NCI-H146 treated with DMSO at 0.1 percent for 48 hours (cell line): ENCODE data around the gene E2F4.

ENCODE experiments used
- DNase-seq: peaks from one replicate; lab custom pipeline; 2025; ENCODE audit not compliant: unreplicated experiment; lab: John Stamatoyannopoulos, UW

E2F4 gene

DNA sequence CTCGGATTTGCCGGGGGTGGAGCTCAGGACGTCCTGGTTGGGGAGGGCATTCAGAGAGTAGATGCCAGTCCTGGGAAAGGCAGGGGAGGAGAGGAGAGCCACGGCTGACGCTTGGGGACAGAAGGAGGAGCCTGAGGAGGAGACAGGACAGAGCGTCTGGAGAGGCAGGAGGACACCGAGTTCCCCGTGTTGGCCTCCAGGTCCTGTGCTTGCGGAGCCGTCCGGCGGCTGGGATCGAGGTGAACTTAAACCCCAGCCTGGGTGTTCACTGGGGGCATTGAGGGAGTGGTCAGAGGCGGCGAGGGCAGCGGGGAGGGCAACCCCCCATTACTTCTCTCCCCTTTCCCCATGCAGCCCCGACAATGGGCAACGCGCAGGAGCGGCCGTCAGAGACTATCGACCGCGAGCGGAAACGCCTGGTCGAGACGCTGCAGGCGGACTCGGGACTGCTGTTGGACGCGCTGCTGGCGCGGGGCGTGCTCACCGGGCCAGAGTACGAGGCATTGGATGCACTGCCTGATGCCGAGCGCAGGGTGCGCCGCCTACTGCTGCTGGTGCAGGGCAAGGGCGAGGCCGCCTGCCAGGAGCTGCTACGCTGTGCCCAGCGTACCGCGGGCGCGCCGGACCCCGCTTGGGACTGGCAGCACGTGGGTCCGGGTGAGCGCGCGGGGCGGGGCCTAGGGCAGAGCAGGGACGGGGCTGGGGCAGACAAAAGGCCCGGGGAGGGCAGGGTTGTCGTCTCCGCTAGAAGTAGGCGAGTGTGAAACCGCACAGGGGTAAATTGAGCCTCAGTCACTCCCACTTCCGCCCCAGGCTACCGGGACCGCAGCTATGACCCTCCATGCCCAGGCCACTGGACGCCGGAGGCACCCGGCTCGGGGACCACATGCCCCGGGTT lies 17.9 kb upstream of the E2F4 start:
- DNase-seq = peak; percentile 51

- DNase-seq = no peak
Measured at GRCh38 chr16:67174706-67175231, 17.2 kb upstream of the E2F4 start.

GRCh38 chr16:67176662-67177061 lies 15.3 kb upstream of the E2F4 start:
- no peak for DNase-seq

- peak; percentile 78 for DNase-seq
Measured at GRCh38 chr16:67177743-67178699, 13.9 kb upstream of the E2F4 start.

GRCh38 chr16:67179421-67180080 lies 12.4 kb upstream of the E2F4 start:
- no peak for DNase-seq

- DNase-seq = no peak
Measured at GRCh38 chr16:67180166-67180565, 11.8 kb upstream of the E2F4 start.

DNA sequence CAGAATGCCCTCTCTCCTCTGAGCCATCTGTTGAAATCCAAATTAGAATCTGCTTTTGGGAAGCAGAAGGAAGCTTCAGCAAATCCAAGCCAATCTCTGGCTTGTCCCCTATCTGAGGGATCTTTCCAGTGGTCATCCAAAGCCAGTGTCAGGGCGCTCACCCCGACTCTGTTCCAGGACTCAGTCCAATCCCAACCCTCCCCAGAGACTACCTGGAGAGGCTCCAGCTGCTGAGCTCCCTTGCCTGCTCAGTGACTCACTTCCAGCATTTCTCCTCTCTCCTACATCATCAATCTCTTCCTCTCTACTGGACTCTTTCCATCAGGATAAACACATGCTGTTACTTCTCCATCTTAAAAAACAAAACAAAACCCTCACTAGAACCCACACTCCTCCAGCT lies 10.6 kb upstream of the E2F4 start:
- DNase-seq = no peak

DNA sequence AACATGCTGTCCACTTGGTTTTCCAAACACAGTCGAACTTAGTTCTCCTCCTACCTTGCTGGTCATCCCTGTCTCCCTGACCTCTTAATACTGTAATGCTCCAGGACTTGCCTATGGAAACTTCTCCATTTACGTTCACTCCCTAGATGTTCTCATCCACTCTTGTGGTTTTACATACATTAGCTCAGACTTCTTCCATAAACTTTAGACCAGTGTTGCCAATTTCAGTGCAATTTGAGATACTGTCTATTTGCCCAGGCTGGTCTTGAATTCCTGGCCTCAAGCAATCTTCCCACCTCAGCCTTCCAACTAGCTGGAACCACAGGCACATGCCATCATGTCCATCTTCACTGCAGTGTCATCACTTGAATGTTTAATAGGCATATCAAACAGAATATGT lies 9.7 kb upstream of the E2F4 start:
- DNase-seq = no peak

DNA sequence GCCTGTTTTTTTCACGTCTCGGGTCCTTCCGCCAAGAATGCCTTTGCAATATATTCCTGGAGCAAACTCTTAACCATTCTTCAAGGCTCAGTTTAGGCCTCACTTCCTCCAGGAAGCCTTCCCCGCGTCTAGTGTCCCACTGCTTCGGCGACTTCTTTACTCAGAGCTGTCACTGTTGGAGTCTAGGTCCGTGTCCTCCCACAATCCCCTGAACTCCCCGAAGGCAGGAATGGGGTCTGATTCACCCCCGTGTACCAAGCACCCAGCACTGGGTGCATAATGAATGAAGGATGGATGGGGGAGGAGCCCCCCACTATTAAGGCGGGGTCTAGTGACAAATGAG lies 8.7 kb upstream of the E2F4 start:
- no peak for DNase-seq

- peak; percentile 93 for DNase-seq
Measured at GRCh38 chr16:67183627-67184452, 8.1 kb upstream of the E2F4 start, which contains the start of gene MATCAP1. TSS of gene MATCAP1 (minus strand) at chr16:67183963. CDS start at chr16:67180610, 3,353 bp downstream.

DNA sequence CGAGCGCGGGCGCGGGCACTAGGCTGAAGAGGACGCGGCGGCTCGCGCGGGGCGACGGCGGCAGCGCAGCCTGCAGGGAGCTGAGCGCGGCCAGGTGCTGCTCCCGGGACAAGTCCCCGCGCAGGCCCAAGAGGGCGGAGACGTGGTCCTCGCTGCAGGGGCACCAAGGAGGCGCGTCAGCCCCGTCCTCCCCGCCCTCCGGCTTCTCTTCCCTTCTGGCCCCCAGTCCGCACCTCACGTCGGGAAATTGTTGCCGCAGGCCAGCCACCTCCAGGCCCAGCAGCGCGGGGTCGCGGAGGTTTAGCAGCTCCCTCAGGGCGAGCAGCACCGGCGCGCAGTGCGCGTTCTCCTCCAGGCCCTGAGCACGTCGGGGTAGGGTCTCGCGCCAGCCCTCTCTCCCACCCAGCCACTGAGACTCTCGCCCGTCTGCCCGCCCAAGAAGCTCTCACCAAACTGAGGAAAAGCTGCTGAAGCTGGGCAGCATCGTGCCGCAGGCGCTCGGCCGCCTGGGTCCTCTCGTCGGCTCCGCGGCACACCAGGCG lies 7.4 kb upstream of the E2F4 start:
- no peak for DNase-seq

DNA sequence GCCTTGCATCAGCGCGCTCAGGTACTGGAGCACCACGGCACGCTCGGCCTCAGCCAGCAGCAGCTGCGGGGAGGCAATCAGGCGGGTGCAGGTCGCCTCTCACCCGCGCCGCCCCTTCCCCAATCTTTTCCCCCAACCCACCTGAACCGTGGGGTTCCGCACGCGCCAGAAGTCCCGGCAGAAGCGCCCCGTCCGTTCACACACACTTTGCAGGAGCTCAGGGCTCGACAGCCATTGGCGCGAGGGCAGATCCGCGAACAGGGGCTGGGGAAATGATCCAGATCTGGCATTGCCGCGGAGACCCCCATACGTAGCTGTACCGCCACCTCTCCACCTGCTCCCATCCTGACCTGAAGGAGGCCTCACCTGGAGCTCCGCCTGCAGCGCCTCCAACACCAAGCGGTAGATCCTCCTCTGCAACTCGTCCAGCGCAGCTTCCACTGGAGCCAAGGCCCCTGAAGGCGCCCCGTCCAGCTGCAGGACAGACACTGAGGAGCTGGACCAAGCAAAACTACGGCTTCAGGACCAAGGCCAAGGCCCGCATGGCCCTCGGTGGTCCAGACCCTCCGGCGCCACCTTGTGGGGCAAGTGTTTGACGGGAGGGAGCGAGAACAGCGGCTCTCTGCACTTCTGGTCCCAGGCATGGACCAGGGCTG lies 6.8 kb upstream of the E2F4 start:
- peak; percentile 18 for DNase-seq

DNA sequence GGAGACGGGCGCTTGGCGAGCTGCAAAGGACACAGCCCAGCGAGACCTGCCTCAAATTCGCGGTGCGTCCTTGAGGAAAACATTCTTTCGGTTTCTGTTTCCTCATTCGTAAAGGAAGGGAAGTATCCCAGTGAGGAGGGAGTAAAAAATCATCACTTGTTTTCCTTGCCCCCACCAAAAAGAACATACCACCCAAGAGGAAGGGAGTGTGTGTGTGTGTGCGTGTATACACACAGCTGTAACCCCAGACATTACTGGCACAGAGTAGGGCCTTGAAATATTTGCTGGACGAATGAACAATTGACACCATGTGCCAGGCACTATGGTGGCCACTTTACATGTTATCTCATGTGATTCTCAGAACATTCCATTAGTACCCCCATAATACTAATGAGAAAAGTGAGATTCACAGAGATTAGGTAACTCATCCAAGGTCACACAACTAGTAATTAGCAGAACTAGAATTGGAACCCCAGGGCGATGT lies 6.3 kb upstream of the E2F4 start:
- DNase-seq = no peak

DNA sequence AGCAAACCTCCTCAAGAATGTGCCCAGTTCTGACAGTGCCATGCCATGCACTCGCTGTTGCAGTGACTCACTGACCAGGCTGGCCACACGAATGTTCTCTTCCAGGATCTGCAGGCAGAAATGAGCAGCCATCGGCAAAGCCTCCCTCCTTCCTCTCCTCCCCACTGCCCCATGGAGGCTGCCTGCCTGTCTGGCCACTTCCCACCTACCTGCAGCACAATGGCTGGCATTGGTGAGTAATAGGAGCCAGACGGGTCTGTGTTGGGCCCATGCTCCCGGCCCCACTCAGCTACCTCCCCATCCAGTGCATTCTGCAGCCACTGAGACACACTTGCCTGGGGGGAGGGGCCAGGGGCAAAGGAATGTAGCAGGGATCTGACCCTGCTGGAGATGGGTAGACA lies 5.4 kb upstream of the E2F4 start:
- no peak for DNase-seq

DNA sequence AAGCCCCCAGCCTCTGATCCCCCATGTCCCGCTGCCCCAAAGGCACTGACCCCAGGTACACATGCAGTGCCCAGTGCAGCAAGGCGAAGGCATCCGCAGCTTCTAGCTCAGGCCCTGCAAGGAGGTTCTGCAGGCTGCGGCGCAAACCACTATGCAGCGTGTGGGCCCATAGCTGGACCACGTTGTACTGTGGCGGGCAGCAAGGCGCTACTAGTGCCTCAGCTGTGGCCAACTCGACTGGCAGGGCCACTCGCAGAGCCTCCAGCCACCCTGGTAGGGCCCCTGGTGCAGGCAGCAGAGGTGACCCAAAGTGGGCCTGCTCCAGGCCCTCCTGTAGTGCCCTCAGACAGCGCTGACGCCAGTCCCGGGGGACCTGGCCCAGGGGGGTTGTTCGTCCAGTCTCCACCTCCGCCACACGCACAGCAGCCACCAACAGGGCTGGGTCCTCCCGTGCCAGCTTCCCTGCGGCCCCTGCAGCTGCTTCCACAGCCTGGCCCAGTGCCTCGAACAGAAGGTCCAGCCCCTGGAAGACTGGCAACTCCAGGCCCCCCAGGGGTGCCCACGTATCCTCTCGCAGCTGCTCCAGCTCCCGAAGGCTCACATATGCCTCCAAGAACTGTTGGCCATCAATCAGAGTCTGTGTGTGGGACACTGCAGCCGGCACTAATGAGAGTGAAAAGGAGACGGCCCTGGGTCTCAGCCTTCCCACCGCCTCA lies 4.6 kb upstream of the E2F4 start:
- no peak for DNase-seq

- DNase-seq = no peak
Measured at GRCh38 chr16:67188323-67188722, 3.6 kb upstream of the E2F4 start.

- DNase-seq = no peak
Measured at GRCh38 chr16:67188798-67189197, 3.2 kb upstream of the E2F4 start.

GRCh38 chr16:67190041-67190440 lies 1.9 kb upstream of the E2F4 start, which contains the start of gene EXOC3L1:
TSS of gene EXOC3L1 (minus strand) at chr16:67190136. CDS start at chr16:67189676, 460 bp downstream.
- no peak for DNase-seq
